ENCODE data around the gene DTD2. TPM values are rescaled to one million over a fixed set of nuclear protein-coding genes. Genes with fewer than 3 reads are reported as not detected.

DTD2 gene
- total RNA-seq, 1 experiment from 2014 or later: 14.8 TPM

- no peak overlapping the region for H2BK15ac ChIP-seq (ENCODE audit: low read depth, low read length)
- H3K4me1 ChIP-seq (ENCODE audit: insufficient read depth, low read length): no peaks in the 10 kb centered on the region; the same call in 1 of the 2 replicates
- no peaks in the 10 kb centered on the region for H3K23me2 ChIP-seq (ENCODE audit: insufficient read length, low read depth, low read length, poor library complexity, severe bottlenecking)
- H2BK12ac ChIP-seq (ENCODE audit: insufficient read length, low read depth, low read length): no peak overlapping the region
- H3K79me1 ChIP-seq (ENCODE audit: insufficient read depth, low read depth, low read length, poor library complexity, severe bottlenecking): peaks cover 3% of the 10 kb centered on the region
- H3K4me2 ChIP-seq (ENCODE audit: insufficient read depth, insufficient read length, low read length): no peak overlapping the region
- Mint-ChIP-seq H3K9me3 (no peaks in the 10 kb centered on the region), H3K27me3 (ENCODE audit: low read depth) (no peaks in the 10 kb centered on the region), H3K4me3 (no peak overlapping the region), H3K4me1 (peaks cover 2 to 4% of the 10 kb centered on the region in 2 experiments; a peak in 2 of 4 replicates), H3K27ac (no peak overlapping the region; a peak in 1 of 7 replicates), H3K36me3 (ENCODE audit: insufficient read depth in 1 of 3, low read depth in 3 of 3) (peaks cover 7 to 10% (median 9%) of the 10 kb centered on the region in 3 experiments; a peak in 6 of 7 replicates)
- H3K79me2 ChIP-seq (ENCODE audit: insufficient read depth, low read length): no peaks in the 10 kb centered on the region
- H2AFZ ChIP-seq (ENCODE audit: low read length): no peak overlapping the region
- H3K14ac ChIP-seq (ENCODE audit: insufficient read depth, low read length): no peak overlapping the region
- no peak overlapping the region for H3K9ac ChIP-seq (ENCODE audit: extremely low read depth, insufficient read length, low read length)
- H2BK5ac ChIP-seq (ENCODE audit: insufficient read length, low read length): no peak overlapping the region
- H3T11ph ChIP-seq (ENCODE audit: low read length): no peak overlapping the region
- no peak for DNase-seq
- no peak overlapping the region for H3K56ac ChIP-seq (ENCODE audit: insufficient read length, low read depth, low read length)
- no peaks in the 10 kb centered on the region for H4K20me1 ChIP-seq (ENCODE audit: control insufficient read depth, insufficient read depth, insufficient read length)
- WGBS (ENCODE audit: extremely low coverage, insufficient read length, low lambda C conversion rate): no CpG with 5 or more reads among the region's 3 CpGs
- H3K27ac ChIP-seq (ENCODE audit: insufficient read length, low read depth, low read length): no peak overlapping the region
- H2BK20ac ChIP-seq (ENCODE audit: low read depth, low read length, poor library complexity, severe bottlenecking): no peak overlapping the region
- no peak overlapping the region for H3K23ac ChIP-seq (ENCODE audit: insufficient read length, low read depth, low read length)
- H2AK5ac ChIP-seq (ENCODE audit: insufficient read length, low read length): no peak overlapping the region
- no peak overlapping the region for H2BK120ac ChIP-seq (ENCODE audit: low read depth, low read length, poor library complexity, severe bottlenecking)
- no peak overlapping the region for H3K4ac ChIP-seq (ENCODE audit: low read depth, low read length)
- H3K18ac ChIP-seq (ENCODE audit: insufficient read length, low read depth, low read length): no peak overlapping the region
- H4K5ac ChIP-seq (ENCODE audit: insufficient read length, low read depth, low read length): no peak overlapping the region
- H3K9me3 ChIP-seq (ENCODE audit: control insufficient read depth, low read depth, low read length): no peaks in the 10 kb centered on the region
- no peak overlapping the region for H4K91ac ChIP-seq (ENCODE audit: insufficient read length, low read depth, low read length)
- no peaks in the 10 kb centered on the region for H3K27me3 ChIP-seq (ENCODE audit: insufficient read depth, low read length)
- TF ChIP-seq CTCF (conservative IDR thresholded peaks at IDR 0.05): no peak
- H4K8ac ChIP-seq (replicated peaks; ENCODE audit: insufficient read length, low read depth, low read length): no peak overlapping the region
These were observed 55.9 kb downstream of the DTD2 start for GRCh38 chr14:31401369-31401932.

Data from H9 (cell line).